ENCODE data around the gene ECI2. TPM values are rescaled to one million over a fixed set of nuclear protein-coding genes. Genes with fewer than 3 reads are reported as not detected.
A peak's percentile ranks its signal among the peaks of the same experiment; 100 is the strongest.

ECI2 gene
- total and polyA plus RNA-seq, 10 of the 15 experiments (the other 5 are each of a cell fraction or from before 2014, with no cell fraction given) = 38.7 to 129 (median 60.1) TPM

GRCh38 chr6:4139272-4139671 lies 3.9 kb upstream of the ECI2 start:
- no peak for DNase-seq (ENCODE audit: low read depth, low spot score)
- H3K4me3 ChIP-seq = no peak overlapping the region
- RAD21 ChIA-PET (ENCODE audit: unreplicated experiment) = interaction anchor here (0.7 to 2.9 kb wide), 2 partner anchors 15 to 393 kb away, joined by 3 to 25 read pairs; no protein-coding TSS in a partner anchor
- in situ Hi-C loops (cut with MboI) = no loop called here
- 98% methylated on average over 3 of the region's 3 CpGs for WGBS (ENCODE audit: insufficient coverage, insufficient replicate concordance, low lambda C conversion rate, missing lambda C conversion rate)
- no peak for FAIRE-seq
- H3K9me3 ChIP-seq (replicated peaks; ENCODE audit: control insufficient read depth, insufficient read depth, low read length) = no peaks in the 10 kb centered on the region
- H2AFZ ChIP-seq (ENCODE audit: control insufficient read depth, low read depth, low read length) = no peak overlapping the region
- no peak for ATAC-seq
- CTCF ChIA-PET = interaction anchor here (0.6 to 1.8 kb wide), 7 partner anchors 14 to 398 kb away, joined by 3 to 6 read pairs (median 4); no protein-coding TSS in a partner anchor
- H3K4me1 ChIP-seq (ENCODE audit: control insufficient read depth, insufficient read depth, low read length) = peaks cover 7% of the 10 kb centered on the region
- SMC1A ChIA-PET (ENCODE audit: uncharacterized antibody, unreplicated experiment) = interaction anchor here (0.6 to 8.3 kb wide), 9 partner anchors 11 to 763 kb away, joined by 3 to 83 read pairs (median 3); a partner anchor contains a TSS
- no peak overlapping the region for H3K4me2 ChIP-seq (ENCODE audit: control insufficient read depth, insufficient read depth)
- H3K9ac ChIP-seq (ENCODE audit: control insufficient read depth, insufficient read depth, low read length) = no peak overlapping the region
- H3K27me3 ChIP-seq (replicated peaks in 1 of 2; ENCODE audit: control insufficient read depth in 2 of 2, insufficient read depth in 2 of 2, low read length in 1 of 2) = no peaks in the 10 kb centered on the region
- H4K20me1 ChIP-seq (ENCODE audit: control insufficient read depth, insufficient read depth) = no peaks in the 10 kb centered on the region
- peaks cover 5% of the 10 kb centered on the region for H3K79me2 ChIP-seq (ENCODE audit: control insufficient read depth, insufficient read depth, low read length)
- intact Hi-C loops (cut with micrococcal nuclease; ENCODE audit: unreplicated experiment) = loop anchor here (5.0 kb wide), 1 partner anchor 117 kb away; a partner anchor contains a TSS
- no peaks in the 10 kb centered on the region for H3K36me3 ChIP-seq (ENCODE audit: control insufficient read depth in 2 of 2, insufficient read depth in 2 of 2, low read length in 1 of 2)
- no TSS peak for BruUV-seq (replicated peaks)
- H3K27ac ChIP-seq (ENCODE audit: control insufficient read depth, insufficient read depth) = no peak overlapping the region
- POLR2A ChIA-PET = interaction anchor here (0.7 to 2.1 kb wide), 4 partner anchors 8 to 880 kb away, joined by 3 to 6 read pairs (median 3); no protein-coding TSS in a partner anchor
- TF ChIP-seq SMAD1 (IDR thresholded peaks at IDR 0.05; ENCODE audit: low read depth, partially characterized antibody) = no peak
- no peak for TF ChIP-seq MEF2B (IDR thresholded peaks at IDR 0.05; ENCODE audit: partially characterized antibody, poor library complexity, severe bottlenecking)
- TF ChIP-seq NRF1 (conservative IDR thresholded peaks at IDR 0.05; ENCODE audit: low read depth, low read length) = no peak
- no peak for TF ChIP-seq CEBPZ (IDR thresholded peaks at IDR 0.05; ENCODE audit: low read depth, low read length)
- TF ChIP-seq PBX3 (IDR thresholded peaks at IDR 0.05; ENCODE audit: insufficient replicate concordance, low read depth, low read length) = peak; percentile 15
- TF ChIP-seq RCOR1 (conservative IDR thresholded peaks at IDR 0.05; ENCODE audit: low read depth, low read length) = no peak
- TF ChIP-seq IRF3 (IDR thresholded peaks at IDR 0.05) = no peak
- TF ChIP-seq HSF1 (IDR thresholded peaks at IDR 0.05; ENCODE audit: low read depth, low read length) = no peak
- TF ChIP-seq ELK1 (IDR thresholded peaks at IDR 0.05; ENCODE audit: low read depth, low read length) = no peak
- TF ChIP-seq MEF2A (IDR thresholded peaks at IDR 0.05; ENCODE audit: insufficient read depth, low read depth, low read length) = no peak
- TF ChIP-seq ZNF622 (IDR thresholded peaks at IDR 0.05) = no peak
- TF ChIP-seq BCL3 (IDR thresholded peaks at IDR 0.05; ENCODE audit: borderline replicate concordance, insufficient read depth, low read depth, low read length, poor library complexity, severe bottlenecking) = no peak
